Suprapubic skin (tissue), 4 donors: Measurements from ENCODE around the gene NIPSNAP2. TPM values are rescaled to one million over a fixed set of nuclear protein-coding genes. Genes with fewer than 3 reads are reported as not detected.

Experiments used
- DNase-seq, 2 donors: peaks; one replicate each; pipeline ENCODE4 v3.0.0-alpha.2; 2019; ENCODE audit warnings: low spot score in 2 of 2
- H3K27ac ChIP-seq: fragments of 200-600 bp; sonication (generic); one replicate; pipeline ENCODE4 v1.5.1; 2019
- H3K27me3 ChIP-seq: fragments of 200-600 bp; sonication (generic); one replicate; pipeline ENCODE4 v1.5.1; 2019
- H3K36me3 ChIP-seq: fragments of 200-600 bp; sonication (generic); one replicate; pipeline ENCODE4 v1.5.1; 2019
- H3K4me1 ChIP-seq: fragments of 200-600 bp; sonication (generic); one replicate; pipeline ENCODE4 v1.5.1; 2019
- H3K4me3 ChIP-seq: fragments of 200-600 bp; sonication (generic); one replicate; pipeline ENCODE4 v1.5.1; 2019; ENCODE audit warnings: mild to moderate bottlenecking
- H3K9me3 ChIP-seq: fragments of 200-600 bp; sonication (generic); one replicate; pipeline ENCODE4 v1.5.1; 2019
- CTCF ChIP-seq, 2 donors: fragments of 200-600 bp in 1 of 2; fragments of 450-650 bp in 1 of 2; sonication (generic) in 1 of 2; IDR thresholded peaks; one replicate each; pipeline ENCODE4 v1.5.1; 2016 to 2019; ENCODE audit warnings: antibody characterized with exemption in 2 of 2, mild to moderate bottlenecking in 1 of 2, moderate library complexity in 1 of 2
- EP300 ChIP-seq: sonication (generic); formaldehyde crosslinking; IDR thresholded peaks from one replicate; pipeline ENCODE4 v1.6.1; 2017; ENCODE audit warnings: antibody characterized with exemption
- POLR2A ChIP-seq, 2 donors: fragments of 450-650 bp; IDR thresholded peaks; one replicate each; pipeline ENCODE4 v1.6.1; 2017; ENCODE audit warnings: antibody characterized with exemption in 2 of 2, mild to moderate bottlenecking in 2 of 2, moderate library complexity in 2 of 2
- POLR2AphosphoS5 ChIP-seq, 3 donors: sonication (generic); formaldehyde crosslinking; IDR thresholded peaks; one replicate each; pipeline ENCODE4 v1.6.1; 2017; ENCODE audit warnings: antibody characterized with exemption in 3 of 3
- WGBS: methylation state at CpG from one replicate; pipeline ENCODE4 v1.1.5; 2018; 5-methylcytosine and 5-hydroxymethylcytosine counted together
- total RNA-seq, 4 donors: library from RNA; depleted of rRNA; stranded (reverse); fragments of >200 nt; gene quantifications; one replicate each; pipeline ENCODE4 v1.1.0, GENCODE V29; 2016

NIPSNAP2 gene
- total RNA-seq, 4 donors from 2014 or later: 37.4 to 59.3 (median 48.6) TPM

GRCh38 chr7:55975988-55976633 is 11.7 kb downstream of the NIPSNAP2 start:
- no peak for TF ChIP-seq CTCF (IDR thresholded peaks at IDR 0.05)
- TF ChIP-seq EP300: no peak
- Histone ChIP-seq H3K4me3 (no peak overlapping the region), H3K27me3 (no peaks in the 10 kb centered on the region), H3K27ac (no peak overlapping the region), H3K36me3 (peaks cover 29% of the 10 kb centered on the region), H3K9me3 (no peaks in the 10 kb centered on the region), H3K4me1 (peaks cover 3% of the 10 kb centered on the region)
- WGBS: 83% methylated on average over 7 of the region's 7 CpGs
- no peak for DNase-seq

- no peaks in the 10 kb centered on the region for H3K27me3 ChIP-seq
- H3K27ac ChIP-seq: no peak overlapping the region
- H3K36me3 ChIP-seq: peaks cover 46% of the 10 kb centered on the region
- no peak overlapping the region for H3K4me3 ChIP-seq
- 75% methylated on average over 4 of the region's 4 CpGs for WGBS
- H3K4me1 ChIP-seq: no peaks in the 10 kb centered on the region
- no peaks in the 10 kb centered on the region for H3K9me3 ChIP-seq
- no peak for DNase-seq
- TF ChIP-seq CTCF (IDR thresholded peaks at IDR 0.05) (no peak), POLR2A (IDR thresholded peaks at IDR 0.05) (no peak), EP300 (no peak), POLR2AphosphoS5 (IDR thresholded peaks at IDR 0.05) (no peak)
Observed at GRCh38 chr7:55977831-55978230, 13.4 kb downstream of the NIPSNAP2 start.

- Histone ChIP-seq H3K4me1 (no peaks in the 10 kb centered on the region), H3K9me3 (no peaks in the 10 kb centered on the region), H3K27ac (no peak overlapping the region), H3K27me3 (no peaks in the 10 kb centered on the region), H3K4me3 (no peak overlapping the region), H3K36me3 (peaks cover 70% of the 10 kb centered on the region)
- no peak for DNase-seq
- WGBS: 84% methylated on average over 3 of the region's 3 CpGs
- TF ChIP-seq EP300 (no peak), CTCF (IDR thresholded peaks at IDR 0.05) (no peak), POLR2A (IDR thresholded peaks at IDR 0.05) (no peak), POLR2AphosphoS5 (IDR thresholded peaks at IDR 0.05) (no peak)
Observed at GRCh38 chr7:55980266-55980665, 15.9 kb downstream of the NIPSNAP2 start.

- no peak overlapping the region for H3K27ac ChIP-seq
- WGBS: 71% methylated on average over 3 of the region's 3 CpGs
- no peaks in the 10 kb centered on the region for H3K27me3 ChIP-seq
- H3K4me3 ChIP-seq: no peak overlapping the region
- no peaks in the 10 kb centered on the region for H3K9me3 ChIP-seq
- no peak for DNase-seq
- no peak for TF ChIP-seq EP300
- TF ChIP-seq POLR2A (IDR thresholded peaks at IDR 0.05): no peak
- TF ChIP-seq CTCF (IDR thresholded peaks at IDR 0.05): no peak
- no peak for TF ChIP-seq POLR2AphosphoS5 (IDR thresholded peaks at IDR 0.05)
- no peaks in the 10 kb centered on the region for H3K4me1 ChIP-seq
- peaks cover 98% of the 10 kb centered on the region for H3K36me3 ChIP-seq
Observed at GRCh38 chr7:55983537-55983936, 19.2 kb downstream of the NIPSNAP2 start.

- H3K4me1 ChIP-seq: no peaks in the 10 kb centered on the region
- no peak for DNase-seq
- no peak overlapping the region for H3K27ac ChIP-seq
- no peak overlapping the region for H3K4me3 ChIP-seq
- WGBS: 97% methylated on average over 3 of the region's 3 CpGs
- H3K27me3 ChIP-seq: no peaks in the 10 kb centered on the region
- H3K9me3 ChIP-seq: no peaks in the 10 kb centered on the region
- TF ChIP-seq POLR2A (IDR thresholded peaks at IDR 0.05): no peak
- peaks cover 83% of the 10 kb centered on the region for H3K36me3 ChIP-seq
Observed at GRCh38 chr7:55992346-55992745, 28.0 kb downstream of the NIPSNAP2 start.
